ENCODE data around the gene CSN2. TPM values are rescaled to one million over a fixed set of nuclear protein-coding genes. Genes with fewer than 3 reads are reported as not detected.

CSN2 gene
- total and polyA plus RNA-seq, 2 of the 4 experiments (the other 2 are of a cell fraction), result not detected

GRCh38 chr4:69991016-69991415 lies 25.5 kb upstream of the CSN2 start:
- no peak for DNase-seq
- H2AK9ac ChIP-seq (replicated peaks; ENCODE audit: low read depth, low read length, poor library complexity), result no peak overlapping the region
- intact Hi-C loops (cut with micrococcal nuclease), result no loop called here

More at GRCh38 chr4:69991016-69991415, 25.5 kb upstream of the CSN2 start:
- no peak overlapping the region for H3K4me3 ChIP-seq (ENCODE audit: insufficient read depth, low read depth, low read length)
- H3K79me1 ChIP-seq (ENCODE audit: low read depth in 1 of 2, low read length in 2 of 2), result no peaks in the 10 kb centered on the region
- dilution Hi-C loops (cut with HindIII; ENCODE audit: low sequenced_read_pairs, unreplicated experiment) (no loop called here), in situ Hi-C loops (cut with MboI; ENCODE audit: low sequenced_read_pairs) (no loop called here)
- ATAC-seq (ENCODE audit: low read depth), result no peak
- H3K23ac ChIP-seq (ENCODE audit: low read depth, low read length), result no peak overlapping the region
- H3K4ac ChIP-seq (ENCODE audit: low read depth, low read length), result no peak overlapping the region
- no peak overlapping the region for H4K5ac ChIP-seq (ENCODE audit: low read depth, low read length)
- H3K18ac ChIP-seq (ENCODE audit: low read depth, low read length), result no peak overlapping the region
- no peak overlapping the region for H3K56ac ChIP-seq (ENCODE audit: extremely low read depth, insufficient read depth, low read length)
- BruUV-seq (replicated peaks), result no TSS peak
- no peak for TF ChIP-seq ELK1 (IDR thresholded peaks at IDR 0.05; ENCODE audit: borderline replicate concordance, low read depth, low read length)
- no peak for TF ChIP-seq RFX5 (IDR thresholded peaks at IDR 0.05; ENCODE audit: low read depth, low read length)
- no peak for TF ChIP-seq CTCF (conservative IDR thresholded peaks at IDR 0.05; ENCODE audit: low read depth, low read length)
- TF ChIP-seq MAZ (IDR thresholded peaks at IDR 0.05; ENCODE audit: borderline replicate concordance, low read depth, low read length), result no peak
- no peak for TF ChIP-seq NFE2L2 (IDR thresholded peaks at IDR 0.05; ENCODE audit: low read depth, low read length)
- TF ChIP-seq RCOR1 (IDR thresholded peaks at IDR 0.05; ENCODE audit: insufficient replicate concordance, low read length), result no peak
- TF ChIP-seq CEBPB (IDR thresholded peaks at IDR 0.05; ENCODE audit: low read depth, low read length), result no peak
- TF ChIP-seq RAD21 (IDR thresholded peaks at IDR 0.05; ENCODE audit: low read length), result no peak
- no peak for TF ChIP-seq BHLHE40 (IDR thresholded peaks at IDR 0.05; ENCODE audit: low read depth, low read length)
- TF ChIP-seq CHD1 (IDR thresholded peaks at IDR 0.05; ENCODE audit: low read depth, low read length), result no peak
- no peak for TF ChIP-seq MXI1 (IDR thresholded peaks at IDR 0.05; ENCODE audit: borderline replicate concordance, low read depth, low read length)
- TF ChIP-seq MAFK (IDR thresholded peaks at IDR 0.05; ENCODE audit: low read depth, low read length), result no peak
- no peak for TF ChIP-seq SMC3 (IDR thresholded peaks at IDR 0.05; ENCODE audit: low read depth, low read length)
- no peak for TF ChIP-seq POLR2A (IDR thresholded peaks at IDR 0.05; ENCODE audit: low read depth, low read length)
- no peak for TF ChIP-seq FOS (IDR thresholded peaks at IDR 0.05; ENCODE audit: low read depth, low read length)
- TF ChIP-seq USF2 (IDR thresholded peaks at IDR 0.05; ENCODE audit: low read depth, low read length), result no peak
- H3K9ac ChIP-seq (ENCODE audit: low read depth, low read length), result no peak overlapping the region
- no peak overlapping the region for H4K91ac ChIP-seq (ENCODE audit: insufficient read depth, low read depth, low read length)
- 80% methylated on average over 2 of the region's 4 CpGs; no CpG with 5 or more reads in 1 of the 2 experiments for WGBS, 2 experiments (ENCODE audit: extremely low coverage in 2 of 2, insufficient read length in 1 of 2)
- no peaks in the 10 kb centered on the region for H3K36me3 ChIP-seq (ENCODE audit: control insufficient read depth, insufficient read depth, low read length)
- H3K4me1 ChIP-seq (ENCODE audit: control insufficient read depth, insufficient read depth, low read length), result no peaks in the 10 kb centered on the region
- no peak overlapping the region for H3K27ac ChIP-seq (ENCODE audit: insufficient read depth, low read length)
- CTCF ChIA-PET, result no interaction called here
- no peaks in the 10 kb centered on the region for H3K27me3 ChIP-seq (ENCODE audit: control insufficient read depth, insufficient read depth, low read length)
- H2AK5ac ChIP-seq (ENCODE audit: low read depth, low read length), result no peak overlapping the region
- H2BK15ac ChIP-seq (ENCODE audit: low read depth, low read length), result no peak overlapping the region
- H2BK120ac ChIP-seq (ENCODE audit: low read depth, low read length), result no peak overlapping the region
- H3K14ac ChIP-seq (replicated peaks; ENCODE audit: low read depth, low read length), result no peak overlapping the region
- H3K9me1 ChIP-seq (ENCODE audit: insufficient read depth, low read length), result no peaks in the 10 kb centered on the region
- no peak overlapping the region for H2AFZ ChIP-seq (replicated peaks; ENCODE audit: low read length, poor library complexity)
- no peak overlapping the region for H2BK5ac ChIP-seq (ENCODE audit: low read depth, low read length, poor library complexity, severe bottlenecking)
- H3K4me2 ChIP-seq (ENCODE audit: low read depth, low read length), result no peak overlapping the region
- no peak overlapping the region for H4K8ac ChIP-seq (ENCODE audit: low read depth in 2 of 2, low read length in 2 of 2)
- H4K20me1 ChIP-seq (ENCODE audit: insufficient read depth, low read length), result no peaks in the 10 kb centered on the region
- H2BK20ac ChIP-seq (ENCODE audit: low read depth, low read length), result no peak overlapping the region
- POLR2A ChIA-PET (ENCODE audit: unreplicated experiment), result no interaction called here
- no peaks in the 10 kb centered on the region for H3K9me3 ChIP-seq (ENCODE audit: control insufficient read depth, insufficient read depth, low read length)
